ENCODE measurements around the gene GCLM. TPM values are rescaled to one million over a fixed set of nuclear protein-coding genes. Genes with fewer than 3 reads are reported as not detected.

The GCLM gene
- total and polyA plus RNA-seq, 12 donors = 1.9 to 15.5 (median 10.1) TPM

GRCh38 chr1:93899543-93900207 is 9.6 kb downstream of the GCLM start:
- no peak for DNase-seq
- no peak for ATAC-seq
- H3K27ac ChIP-seq = no peak overlapping the region
- intact Hi-C loops (cut with DNase I) = no loop called here
- H3K9me3 ChIP-seq = no peaks in the 10 kb centered on the region
- no peaks in the 10 kb centered on the region for H3K27me3 ChIP-seq
- WGBS, 2 donors = 89 to 95% methylated on average over 3 of the region's 3 CpGs
- H3K36me3 ChIP-seq = peaks cover 0 to 71% (median 4%) of the 10 kb centered on the region in 9 donors
- no peak for TF ChIP-seq CTCF (IDR thresholded peaks at IDR 0.05)
- no peak overlapping the region for H3K4me3 ChIP-seq
- peaks cover 0 to 16% (median 0%) of the 10 kb centered on the region in 9 donors for H3K4me1 ChIP-seq

- 63 to 74% methylated on average over 6 of the region's 6 CpGs for WGBS, 2 donors
- H3K27ac ChIP-seq = no peak overlapping the region
- H3K9me3 ChIP-seq = no peaks in the 10 kb centered on the region
- H3K4me3 ChIP-seq = no peak overlapping the region
- no peak for TF ChIP-seq CTCF (IDR thresholded peaks at IDR 0.05)
- H3K4me1 ChIP-seq = no peaks in the 10 kb centered on the region
- H3K36me3 ChIP-seq = peaks cover 0 to 75% (median 0%) of the 10 kb centered on the region in 9 donors
- DNase-seq = no peak
- no peak for ATAC-seq
- intact Hi-C loops (cut with DNase I) = no loop called here
- H3K27me3 ChIP-seq = no peaks in the 10 kb centered on the region
Measured at GRCh38 chr1:93888900-93889299, 20.3 kb downstream of the GCLM start.

- H3K36me3 ChIP-seq = peaks cover 0 to 28% (median under 1%) of the 10 kb centered on the region in 9 donors
- H3K27me3 ChIP-seq = no peaks in the 10 kb centered on the region
- ATAC-seq (no peak), DNase-seq (no peak)
- H3K4me3 ChIP-seq = no peak overlapping the region
- WGBS, 2 donors = 82 to 84% methylated on average over 4 of the region's 4 CpGs
- H3K4me1 ChIP-seq = peaks cover 0 to 23% (median 18%) of the 10 kb centered on the region in 9 donors
- no peak for TF ChIP-seq CTCF (IDR thresholded peaks at IDR 0.05)
- H3K27ac ChIP-seq = no peak overlapping the region
- H3K9me3 ChIP-seq = no peaks in the 10 kb centered on the region
- intact Hi-C loops (cut with DNase I) = no loop called here
Measured at GRCh38 chr1:93882269-93882668, 27.0 kb downstream of the GCLM start.

GRCh38 chr1:93880731-93881130 is 28.5 kb downstream of the GCLM start:
- 95 to 96% methylated on average over 2 of the region's 2 CpGs for WGBS, 2 donors

More at GRCh38 chr1:93880731-93881130, 28.5 kb downstream of the GCLM start:
- Histone ChIP-seq H3K4me3 (no peak overlapping the region), H3K27me3 (no peaks in the 10 kb centered on the region), H3K4me1 (peaks cover 0 to 36% (median 34%) of the 10 kb centered on the region in 9 donors), H3K9me3 (no peaks in the 10 kb centered on the region), H3K27ac (no peak overlapping the region), H3K36me3 (peaks cover 0 to 37% (median 14%) of the 10 kb centered on the region in 9 donors)
- no peak for DNase-seq
- TF ChIP-seq CTCF (IDR thresholded peaks at IDR 0.05) = no peak
- intact Hi-C loops (cut with DNase I) = no loop called here
- no peak for ATAC-seq

Measured in heart right ventricle (tissue), 16 donors.